ENCODE measurements around the gene FGR. TPM values are rescaled to one million over a fixed set of nuclear protein-coding genes. Genes with fewer than 3 reads are reported as not detected.

FGR gene
- total and polyA plus RNA-seq, 2 of the 13 experiments (the other 11 are each of a cell fraction or from before 2014, with no cell fraction given): not detected

- CTCF ChIA-PET (ENCODE audit: low intra/inter-chr PET ratio, low total read pairs): interaction anchor here (1.3 kb wide), 1 partner anchor 13 kb away, joined by 3 read pairs; no protein-coding TSS in a partner anchor
- no peak for FAIRE-seq
Measured at GRCh38 chr1:27570356-27570755, 64.6 kb downstream of the FGR start.

More at GRCh38 chr1:27570356-27570755, 64.6 kb downstream of the FGR start:
- Histone ChIP-seq H4K20me1 (ENCODE audit: insufficient read depth, low read length) (peaks cover 15% of the 10 kb centered on the region), H3K9me3 (ENCODE audit: low read length) (no peaks in the 10 kb centered on the region), H3K4me2 (ENCODE audit: low read depth, low read length) (peak overlapping the region; percentile 95), H2AFZ (ENCODE audit: low read length) (no peak overlapping the region), H3K27me3 (ENCODE audit: control insufficient read depth in 1 of 2, insufficient read depth in 2 of 2, low read length in 2 of 2) (no peaks in the 10 kb centered on the region), H3K4me3 (replicated peaks in 1 of 3; ENCODE audit: insufficient read depth in 1 of 3, low read depth in 2 of 3, low read length in 3 of 3) (peak overlapping the region in 2 of 3 experiments; percentile 18 to 66; a peak in 1 of 6 replicates), H3K79me2 (ENCODE audit: insufficient read depth, low read length) (peaks cover 31% of the 10 kb centered on the region), H3K36me3 (replicated peaks in 1 of 2; ENCODE audit: control insufficient read depth in 1 of 2, insufficient read depth in 2 of 2, low read length in 2 of 2) (no peaks in the 10 kb centered on the region), H3K9ac (ENCODE audit: insufficient read depth, low read depth, low read length) (peak overlapping the region; percentile 30; the same call in 1 of the 2 replicates), H3K27ac (ENCODE audit: extremely low read length, insufficient read depth, low read length) (peak overlapping the region; percentile 58), H3K4me1 (ENCODE audit: insufficient read depth, low read length) (peaks cover 95% of the 10 kb centered on the region)
- POLR2A ChIA-PET: interaction anchor here (1.0 to 4.2 kb wide), 6 partner anchors 13 to 80 kb away, joined by 3 to 30 read pairs (median 5); partner anchors contain the start of gene WASF2
- no TSS peak for BruUV-seq (replicated peaks)
- intact Hi-C loops (cut with micrococcal nuclease; ENCODE audit: unreplicated experiment) (loop anchor here (5.0 kb wide), 1 partner anchor 43 kb away; no protein-coding TSS in a partner anchor), in situ Hi-C loops (cut with HindIII; ENCODE audit: extremely low pct_ligation_motif_present, low pct_unique_long_range_greater_than_20kb) (no loop called here)
- no peak for ATAC-seq
- DNase-seq (ENCODE audit: low spot score): no peak
- TF ChIP-seq ZNF30 (CRISPR knock-in tag; IDR thresholded peaks at IDR 0.05) (no peak), ZNF121 (CRISPR knock-in tag; IDR thresholded peaks at IDR 0.05) (no peak), BCL3 (CRISPR knock-in tag; IDR thresholded peaks at IDR 0.05) (no peak), ZFP91 (CRISPR knock-in tag; IDR thresholded peaks at IDR 0.05; ENCODE audit: borderline replicate concordance) (no peak), DR1 (CRISPR knock-in tag; IDR thresholded peaks at IDR 0.05) (no peak), ZNF24 (IDR thresholded peaks at IDR 0.05) (no peak), SMARCC2 (IDR thresholded peaks at IDR 0.05) (no peak), EZH2 (conservative IDR thresholded peaks at IDR 0.05; ENCODE audit: low read depth, low read length) (no peak), PITX1 (CRISPR knock-in tag; IDR thresholded peaks at IDR 0.05) (no peak), ZNF703 (CRISPR knock-in tag; IDR thresholded peaks at IDR 0.05; ENCODE audit: borderline replicate concordance) (no peak), MAFK (conservative IDR thresholded peaks at IDR 0.05 in 1 of 2, IDR thresholded peaks at IDR 0.05 in 1 of 2; ENCODE audit: low read length in 2 of 2) (no peak), ZNF326 (CRISPR knock-in tag; IDR thresholded peaks at IDR 0.05; ENCODE audit: borderline replicate concordance) (no peak)
- WGBS (ENCODE audit: low lambda C conversion rate): 0% methylated on average over 1 of the region's 2 CpGs
